ENCODE measurements around the gene STMND1.

GRCh38 chr6:17150096-17150495 lies 48.2 kb downstream of the STMND1 start:
- TF ChIP-seq YY1 (IDR thresholded peaks at IDR 0.05) = no peak
- TF ChIP-seq SP1 (IDR thresholded peaks at IDR 0.05) = no peak
- no peak for TF ChIP-seq EGR1 (IDR thresholded peaks at IDR 0.05; ENCODE audit: low read depth in 2 of 2)
- TF ChIP-seq, protein P1, sequence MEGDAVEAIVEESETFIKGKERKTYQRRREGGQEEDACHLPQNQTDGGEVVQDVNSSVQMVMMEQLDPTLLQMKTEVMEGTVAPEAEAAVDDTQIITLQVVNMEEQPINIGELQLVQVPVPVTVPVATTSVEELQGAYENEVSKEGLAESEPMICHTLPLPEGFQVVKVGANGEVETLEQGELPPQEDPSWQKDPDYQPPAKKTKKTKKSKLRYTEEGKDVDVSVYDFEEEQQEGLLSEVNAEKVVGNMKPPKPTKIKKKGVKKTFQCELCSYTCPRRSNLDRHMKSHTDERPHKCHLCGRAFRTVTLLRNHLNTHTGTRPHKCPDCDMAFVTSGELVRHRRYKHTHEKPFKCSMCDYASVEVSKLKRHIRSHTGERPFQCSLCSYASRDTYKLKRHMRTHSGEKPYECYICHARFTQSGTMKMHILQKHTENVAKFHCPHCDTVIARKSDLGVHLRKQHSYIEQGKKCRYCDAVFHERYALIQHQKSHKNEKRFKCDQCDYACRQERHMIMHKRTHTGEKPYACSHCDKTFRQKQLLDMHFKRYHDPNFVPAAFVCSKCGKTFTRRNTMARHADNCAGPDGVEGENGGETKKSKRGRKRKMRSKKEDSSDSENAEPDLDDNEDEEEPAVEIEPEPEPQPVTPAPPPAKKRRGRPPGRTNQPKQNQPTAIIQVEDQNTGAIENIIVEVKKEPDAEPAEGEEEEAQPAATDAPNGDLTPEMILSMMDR (IDR thresholded peaks at IDR 0.05; ENCODE audit: low read depth, low read length, missing input control) = no peak
- TF ChIP-seq RXRA (IDR thresholded peaks at IDR 0.05) = no peak
- TF ChIP-seq, protein P2, sequence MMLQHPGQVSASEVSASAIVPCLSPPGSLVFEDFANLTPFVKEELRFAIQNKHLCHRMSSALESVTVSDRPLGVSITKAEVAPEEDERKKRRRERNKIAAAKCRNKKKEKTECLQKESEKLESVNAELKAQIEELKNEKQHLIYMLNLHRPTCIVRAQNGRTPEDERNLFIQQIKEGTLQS (IDR thresholded peaks at IDR 0.05) = no peak
- no peak for TF ChIP-seq REST (IDR thresholded peaks at IDR 0.05)
- TF ChIP-seq JUND (IDR thresholded peaks at IDR 0.05) = no peak
